ENCODE measurements around the gene LCE3C. TPM values are rescaled to one million over a fixed set of nuclear protein-coding genes. Genes with fewer than 3 reads are reported as not detected.

The LCE3C gene
- polyA plus RNA-seq (2012; rRNA removed) = not detected in 2 replicates
- polyA plus RNA-seq (2012; cell fraction: cytosol; rRNA removed) = not detected in 2 replicates
- not detected in 2 replicates for polyA plus RNA-seq (2012; cell fraction: nucleus; rRNA removed)

GRCh38 chr1:152599934-152600333, at the start of gene LCE3C:
Gene LCE3C, plus strand, starts transcription at chr1:152600234. Its CDS starts 498 bp downstream, at chr1:152600732.
- no peaks in the 10 kb centered on the region for H3F3A ChIP-seq (replicated peaks; ENCODE audit: insufficient read depth)
- ChIA-PET POLR2A (no interaction called here), CTCF (no interaction called here)
- 0% methylated on average over 3 of the region's 4 CpGs for WGBS (ENCODE audit: low lambda C conversion rate)
- H3K27me3 ChIP-seq (ENCODE audit: insufficient read depth) = no peaks in the 10 kb centered on the region
- TF ChIP-seq CTCF (IDR thresholded peaks at IDR 0.05) (no peak), ZBTB33 (IDR thresholded peaks at IDR 0.05; ENCODE audit: borderline replicate concordance, low read depth) (no peak), CHD2 (IDR thresholded peaks at IDR 0.05; ENCODE audit: low read length, partially characterized antibody) (no peak), USF2 (IDR thresholded peaks at IDR 0.05; ENCODE audit: borderline replicate concordance, low read depth, low read length) (no peak), SIN3A (IDR thresholded peaks at IDR 0.05; ENCODE audit: borderline replicate concordance, low read depth, low read length) (no peak), IRF3 (IDR thresholded peaks at IDR 0.05; ENCODE audit: low read depth, low read length) (no peak), FOSL2 (IDR thresholded peaks at IDR 0.05; ENCODE audit: borderline replicate concordance, low read depth) (no peak), FOXJ3 (CRISPR knock-in tag; IDR thresholded peaks at IDR 0.05) (no peak), MEF2A (IDR thresholded peaks at IDR 0.05; ENCODE audit: borderline replicate concordance, low read depth) (no peak), TCF12 (IDR thresholded peaks at IDR 0.05) (no peak), POLR2AphosphoS5 (IDR thresholded peaks at IDR 0.05; ENCODE audit: low read depth, low read length) (no peak), NFIC (IDR thresholded peaks at IDR 0.05; ENCODE audit: borderline replicate concordance) (no peak), YY1 (IDR thresholded peaks at IDR 0.05; ENCODE audit: low read depth) (no peak), REST (IDR thresholded peaks at IDR 0.05; ENCODE audit: low read depth, low read length) (no peak), JUND (IDR thresholded peaks at IDR 0.05) (no peak), TEAD4 (IDR thresholded peaks at IDR 0.05; ENCODE audit: borderline replicate concordance, insufficient read depth) (no peak), RAD21 (IDR thresholded peaks at IDR 0.05; ENCODE audit: low read length) (no peak), MXI1 (IDR thresholded peaks at IDR 0.05; ENCODE audit: low read depth, low read length) (no peak)
- no peak for DNase-seq
- H3K9me3 ChIP-seq = no peaks in the 10 kb centered on the region
- no peaks in the 10 kb centered on the region for H3K4me1 ChIP-seq (ENCODE audit: control insufficient read depth in 1 of 2, insufficient read depth in 2 of 2, low read depth in 1 of 2, low read length in 1 of 2)
- H3K27ac ChIP-seq (ENCODE audit: low read depth in 2 of 2, low read length in 1 of 2) = no peak within 1 kb of the TSS
- H3K9ac ChIP-seq = no peak within 1 kb of the TSS
- H3K4me3 ChIP-seq (ENCODE audit: low read depth in 2 of 2, low read length in 1 of 2) = no peak within 1 kb of the TSS
- no peaks in the 10 kb centered on the region for H3K9me2 ChIP-seq
- no peak within 1 kb of the TSS for H3K4me2 ChIP-seq
- H3K79me2 ChIP-seq (ENCODE audit: insufficient read depth) = no peaks in the 10 kb centered on the region
- H2AFZ ChIP-seq (ENCODE audit: low read depth) = no peak within 1 kb of the TSS
- H4K20me1 ChIP-seq (ENCODE audit: insufficient read depth) = no peaks in the 10 kb centered on the region
- no peaks in the 10 kb centered on the region for H3K36me3 ChIP-seq (replicated peaks in 1 of 2; ENCODE audit: control insufficient read depth in 1 of 2, insufficient read depth in 2 of 2, low read length in 1 of 2)
